Measurements from ENCODE around the gene CEACAM8. TPM values are rescaled to one million over a fixed set of nuclear protein-coding genes. Genes with fewer than 3 reads are reported as not detected.
"Not testable (repeated sequence)": the region's sequence is repeated elsewhere in the genome, so short reads cannot be mapped to it uniquely, and the experiment has no call there.

The CEACAM8 gene
- total RNA-seq, 1 donor from 2014 or later = 4.8 TPM

- DNase-seq = no peak
Observed at GRCh38 chr19:42571116-42571515, 23.6 kb downstream of the CEACAM8 start.

GRCh38 chr19:42569193-42569592 lies 25.5 kb downstream of the CEACAM8 start:
- DNase-seq = no peak

GRCh38 chr19:42568006-42568405 lies 26.7 kb downstream of the CEACAM8 start:
- DNase-seq = no peak

- no peak for DNase-seq
Observed at GRCh38 chr19:42567567-42567966, 27.2 kb downstream of the CEACAM8 start.

- no peak for DNase-seq
Observed at GRCh38 chr19:42563352-42564210, 31.1 kb downstream of the CEACAM8 start.

- DNase-seq = no peak
Observed at GRCh38 chr19:42561512-42561911, 33.2 kb downstream of the CEACAM8 start.

- no peak for DNase-seq
Observed at GRCh38 chr19:42560731-42561130, 34.0 kb downstream of the CEACAM8 start.

- no peak for DNase-seq
Observed at GRCh38 chr19:42558450-42559150, 36.1 kb downstream of the CEACAM8 start.

- not testable (repeated sequence) for DNase-seq
Observed at GRCh38 chr19:42557386-42557871, 37.3 kb downstream of the CEACAM8 start.

- DNase-seq = no peak
Observed at GRCh38 chr19:42555801-42556200, 38.9 kb downstream of the CEACAM8 start.

GRCh38 chr19:42555317-42555716 lies 39.4 kb downstream of the CEACAM8 start:
- DNase-seq = no peak

- no peak for DNase-seq
Observed at GRCh38 chr19:42554046-42554575, 40.6 kb downstream of the CEACAM8 start.

- no peak for DNase-seq
Observed at GRCh38 chr19:42553292-42554045, 41.3 kb downstream of the CEACAM8 start.

- no peak for DNase-seq
Observed at GRCh38 chr19:42552086-42553065, 42.3 kb downstream of the CEACAM8 start.

GRCh38 chr19:42550521-42550920 lies 44.2 kb downstream of the CEACAM8 start:
- DNase-seq = not testable (repeated sequence)

- not testable (repeated sequence) for DNase-seq
Observed at GRCh38 chr19:42549067-42549466, 45.7 kb downstream of the CEACAM8 start.

GRCh38 chr19:42548552-42548951 lies 46.2 kb downstream of the CEACAM8 start:
- DNase-seq = no peak

- no peak for DNase-seq
Observed at GRCh38 chr19:42547929-42548328, 46.8 kb downstream of the CEACAM8 start.

GRCh38 chr19:42546831-42547500 lies 47.8 kb downstream of the CEACAM8 start:
- DNase-seq = no peak

- DNase-seq = no peak
Observed at GRCh38 chr19:42544146-42544545, 50.6 kb downstream of the CEACAM8 start.

Measured in skin of body (tissue), 2 donors.